NCI-H2196 treated with DMSO at 0.1 percent for 48 hours (cell line): ENCODE data around the gene TMEM183A.

ENCODE experiments used
- DNase-seq: peaks from one replicate; lab custom pipeline; 2025; ENCODE audit not compliant: unreplicated experiment; lab: John Stamatoyannopoulos, UW

Gene TMEM183A

DNA sequence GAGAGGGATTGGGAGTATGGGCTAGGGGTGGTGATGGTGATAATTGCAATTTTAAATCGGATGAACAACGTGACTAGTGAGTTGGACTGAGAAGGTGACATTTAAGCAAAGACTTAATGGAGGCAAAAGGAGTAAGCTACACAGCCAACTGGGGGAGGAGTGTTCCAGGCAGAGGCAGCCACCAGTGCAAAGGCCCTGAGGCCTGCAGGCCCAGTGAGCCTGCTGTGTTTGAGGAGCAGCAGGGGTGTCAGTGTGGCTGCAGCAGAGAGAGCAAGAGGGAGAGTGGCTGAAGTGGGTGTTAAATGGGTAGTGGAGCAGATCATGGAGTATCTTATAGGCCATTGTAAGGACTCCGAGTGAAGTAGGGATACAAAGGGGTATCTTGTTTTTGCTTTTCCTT lies 59.8 kb downstream of the TMEM183A start:
- no peak for DNase-seq

DNA sequence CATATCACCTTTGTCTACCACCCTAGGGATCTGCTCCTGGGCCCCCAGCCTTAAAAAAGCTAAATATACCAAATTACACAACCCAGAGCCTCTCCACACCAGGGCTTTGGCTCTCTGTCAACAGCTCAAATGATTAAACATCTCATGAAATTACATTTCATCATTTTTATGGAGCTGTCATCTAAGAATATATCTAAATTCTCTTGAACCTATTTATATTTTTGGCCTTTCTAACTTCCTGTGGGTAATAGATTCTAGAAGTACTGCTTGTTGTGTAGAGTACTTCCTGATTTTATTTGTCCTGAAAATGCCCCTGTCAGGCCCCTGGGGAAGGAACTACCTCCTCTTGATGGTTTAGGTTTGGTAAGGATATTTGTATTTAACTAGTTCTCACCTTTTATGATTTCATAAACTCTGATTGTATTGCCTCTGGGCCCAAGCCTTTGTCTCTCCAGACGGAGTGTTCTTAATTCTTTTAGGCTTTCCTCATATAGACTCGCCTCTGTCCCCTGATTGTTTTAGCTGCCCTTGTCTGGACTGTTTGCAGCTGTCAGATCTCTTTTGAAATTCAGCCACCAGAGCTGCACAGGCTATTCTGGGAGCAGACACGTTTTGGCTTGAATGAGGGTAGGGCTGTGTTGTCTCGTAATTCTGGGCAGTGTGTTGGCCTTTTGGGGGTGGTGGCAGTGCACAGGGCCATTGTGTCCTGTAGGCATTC lies 62.0 kb downstream of the TMEM183A start:
- DNase-seq: no peak

DNA sequence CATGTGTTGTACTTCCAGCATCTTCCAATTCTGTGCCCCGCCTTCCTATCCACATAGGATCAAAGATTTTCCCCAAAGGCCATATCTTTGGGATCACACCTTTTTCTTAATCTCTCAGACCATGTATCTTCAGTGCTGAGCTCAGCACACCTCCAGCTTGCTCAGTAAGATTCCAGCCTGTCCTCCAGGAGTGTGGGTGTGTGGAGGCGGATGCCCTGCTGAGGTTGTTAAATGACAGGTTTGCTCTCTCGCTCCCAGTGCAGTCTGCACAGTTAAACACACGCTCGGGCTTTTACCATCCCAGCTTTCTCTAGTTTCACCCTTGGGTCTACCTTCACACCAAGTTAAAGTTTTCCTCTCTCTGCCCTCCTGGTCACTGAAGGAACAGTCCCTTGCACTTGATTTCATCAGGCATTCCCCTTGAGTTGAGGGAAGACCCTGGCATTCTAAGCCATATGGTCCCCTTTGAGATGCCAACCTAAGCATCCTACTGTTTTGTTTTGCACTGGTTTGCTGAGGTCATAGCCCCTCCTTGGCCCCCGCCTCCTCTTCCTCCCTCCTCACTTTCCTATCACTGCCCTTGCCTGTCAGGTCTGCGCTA lies 64.9 kb downstream of the TMEM183A start:
- DNase-seq: no peak

DNA sequence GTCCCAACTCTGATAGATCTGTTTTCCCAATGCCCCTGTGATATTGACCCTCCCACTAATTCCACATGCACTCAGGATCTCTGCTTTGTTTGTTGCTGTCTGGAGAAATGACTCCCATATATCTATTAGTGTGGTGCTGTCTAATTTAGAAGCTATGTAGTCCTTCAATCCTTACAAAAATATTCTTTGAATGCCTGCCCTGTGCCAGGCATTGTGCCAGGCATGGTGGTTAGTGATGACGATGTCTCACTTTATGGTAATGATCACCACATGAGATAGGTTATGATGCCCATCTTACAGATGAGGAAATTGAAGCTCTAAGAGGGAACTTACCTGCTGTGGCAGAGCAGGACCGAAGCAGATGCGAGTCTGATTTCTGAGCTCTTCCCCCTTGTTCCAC lies 65.7 kb downstream of the TMEM183A start:
- no peak for DNase-seq

DNA sequence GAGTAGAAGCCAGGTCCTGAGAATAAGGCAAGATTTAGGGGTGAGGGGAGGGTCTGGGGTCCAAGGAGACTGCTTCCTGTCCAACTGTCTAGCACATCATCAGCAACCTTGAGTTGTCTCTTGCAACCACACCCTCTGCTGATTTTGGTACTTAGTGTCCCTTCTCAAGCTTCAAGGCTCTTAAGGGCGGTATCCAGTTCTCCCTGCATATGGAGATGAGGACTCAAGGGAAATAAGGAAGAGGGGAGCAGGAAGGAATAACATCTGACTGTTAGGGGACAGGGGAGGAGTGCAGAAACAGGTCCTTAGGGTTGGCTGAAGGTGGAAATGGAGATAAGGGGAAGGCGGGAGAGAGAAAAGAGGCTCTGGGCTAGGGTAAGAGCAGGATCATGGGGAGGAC lies 66.3 kb downstream of the TMEM183A start:
- no peak for DNase-seq
